Measurements from ENCODE around the gene NEU1.
"Not testable (repeated sequence)": the region's sequence is repeated elsewhere in the genome, so short reads cannot be mapped to it uniquely, and the experiment has no call there.

DNA sequence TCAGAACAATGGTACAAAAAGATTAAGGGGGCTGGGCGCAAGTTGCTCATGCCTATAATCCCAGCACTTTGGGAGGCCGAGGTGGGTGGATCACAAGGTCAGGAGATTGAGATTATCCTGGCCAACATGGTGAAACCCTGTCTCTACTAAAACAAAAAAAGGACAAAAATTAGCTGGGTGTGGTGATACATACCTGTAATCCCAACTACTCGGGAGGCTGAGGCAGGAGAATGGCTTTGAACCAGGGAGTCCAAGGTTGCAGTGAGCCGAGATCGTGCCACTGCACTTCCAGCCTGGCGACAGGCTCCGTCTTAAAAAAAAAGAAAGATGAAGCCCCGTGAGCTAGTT lies 22.9 kb downstream of the NEU1 start:
- TF ChIP-seq, protein P1, sequence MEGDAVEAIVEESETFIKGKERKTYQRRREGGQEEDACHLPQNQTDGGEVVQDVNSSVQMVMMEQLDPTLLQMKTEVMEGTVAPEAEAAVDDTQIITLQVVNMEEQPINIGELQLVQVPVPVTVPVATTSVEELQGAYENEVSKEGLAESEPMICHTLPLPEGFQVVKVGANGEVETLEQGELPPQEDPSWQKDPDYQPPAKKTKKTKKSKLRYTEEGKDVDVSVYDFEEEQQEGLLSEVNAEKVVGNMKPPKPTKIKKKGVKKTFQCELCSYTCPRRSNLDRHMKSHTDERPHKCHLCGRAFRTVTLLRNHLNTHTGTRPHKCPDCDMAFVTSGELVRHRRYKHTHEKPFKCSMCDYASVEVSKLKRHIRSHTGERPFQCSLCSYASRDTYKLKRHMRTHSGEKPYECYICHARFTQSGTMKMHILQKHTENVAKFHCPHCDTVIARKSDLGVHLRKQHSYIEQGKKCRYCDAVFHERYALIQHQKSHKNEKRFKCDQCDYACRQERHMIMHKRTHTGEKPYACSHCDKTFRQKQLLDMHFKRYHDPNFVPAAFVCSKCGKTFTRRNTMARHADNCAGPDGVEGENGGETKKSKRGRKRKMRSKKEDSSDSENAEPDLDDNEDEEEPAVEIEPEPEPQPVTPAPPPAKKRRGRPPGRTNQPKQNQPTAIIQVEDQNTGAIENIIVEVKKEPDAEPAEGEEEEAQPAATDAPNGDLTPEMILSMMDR (IDR thresholded peaks at IDR 0.05): not testable (repeated sequence)
- not testable (repeated sequence) for TF ChIP-seq POLR2A (IDR thresholded peaks at IDR 0.05)
